Keratinocyte (primary cell): ENCODE data around the gene ATRNL1. TPM values are rescaled to one million over a fixed set of nuclear protein-coding genes. Genes with fewer than 3 reads are reported as not detected.

Experiments
- DNase-seq: peaks from one replicate; pipeline ENCODE4 v3.0.0-alpha.2; 2011; ENCODE audit warnings: low read depth, missing footprints, low spot score
- FAIRE-seq: peaks from 2 replicates; lab custom pipeline; 2011; peaks lifted over from hg19 to GRCh38; lab: Jason Lieb, UNC
- H2AFZ ChIP-seq: 2 replicates; pipeline ENCODE4 v1.6.0; 2012; ENCODE audit warnings: low read length, control low read depth, inconsistent platforms; ENCODE audit not compliant: control insufficient read depth
- H3K27ac ChIP-seq: 2 replicates; pipeline ENCODE4 v1.5.1; 2011; ENCODE audit warnings: low read length; ENCODE audit not compliant: control insufficient read depth, insufficient read depth
- H3K27me3 ChIP-seq: 3 replicates; pipeline ENCODE4 v1.6.0; 2011; ENCODE audit warnings: low read length; ENCODE audit not compliant: control insufficient read depth, insufficient read depth; ENCODE audit errors: extremely low read depth
- H3K36me3 ChIP-seq, 2 experiments: 2 replicates in 1 of 2; 3 replicates in 1 of 2; pipeline ENCODE4 v1.5.1; 2011; ENCODE audit warnings: low read length in 2 of 2, mild to moderate bottlenecking in 1 of 2; ENCODE audit not compliant: control insufficient read depth in 2 of 2, insufficient read depth in 2 of 2; ENCODE audit errors: extremely low read depth in 1 of 2
- H3K4me1 ChIP-seq: 3 replicates; pipeline ENCODE4 v1.5.1; 2011; ENCODE audit warnings: low read length; ENCODE audit not compliant: control insufficient read depth, insufficient read depth; ENCODE audit errors: extremely low read depth
- H3K4me2 ChIP-seq: 3 replicates; pipeline ENCODE4 v1.6.0; 2011; ENCODE audit warnings: low read depth, low read length; ENCODE audit not compliant: control insufficient read depth, insufficient read depth; ENCODE audit errors: extremely low read depth
- H3K4me3 ChIP-seq, 3 experiments: fragments of 200-600 bp in 1 of 3; sonication (generic) in 1 of 3; 2 replicates in 2 of 3; 3 replicates in 1 of 3; pipeline ENCODE4 v1.5.1; 2011 to 2016; ENCODE audit warnings: low read length in 3 of 3, mild to moderate bottlenecking in 3 of 3, control low read depth in 2 of 3, inconsistent platforms in 1 of 3, low read depth in 1 of 3, mixed read lengths in 1 of 3, mixed run types in 1 of 3, moderate library complexity in 1 of 3; ENCODE audit not compliant: control insufficient read depth in 2 of 3, insufficient read depth in 2 of 3; ENCODE audit errors: extremely low read depth in 1 of 3
- H3K79me2 ChIP-seq: 2 replicates; pipeline ENCODE4 v1.6.0; 2012; ENCODE audit warnings: low read length; ENCODE audit not compliant: control insufficient read depth, insufficient read depth
- H3K9ac ChIP-seq: 3 replicates; pipeline ENCODE4 v1.6.0; 2011; ENCODE audit warnings: low read length; ENCODE audit not compliant: control insufficient read depth, insufficient read depth; ENCODE audit errors: extremely low read depth
- H3K9me1 ChIP-seq: 3 replicates; pipeline ENCODE4 v1.6.0; 2011; ENCODE audit warnings: low read length; ENCODE audit not compliant: control insufficient read depth, insufficient read depth; ENCODE audit errors: extremely low read depth
- H3K9me3 ChIP-seq: 2 replicates; pipeline ENCODE4 v1.5.1; 2012; ENCODE audit warnings: low read depth, low read length; ENCODE audit not compliant: control insufficient read depth
- H4K20me1 ChIP-seq: 3 replicates; pipeline ENCODE4 v1.6.0; 2011; ENCODE audit warnings: low read length; ENCODE audit not compliant: control insufficient read depth, insufficient read depth; ENCODE audit errors: extremely low read depth
- EZH2 ChIP-seq: IDR thresholded peaks from one replicate; pipeline ENCODE4 v1.6.1; 2012; ENCODE audit warnings: inconsistent platforms, mild to moderate bottlenecking, low read length, moderate library complexity
- dilution Hi-C: fragments of 300-500 bp; cut with MboI; formaldehyde crosslinking; loops from one replicate; pipeline ENCODE4 v1.7.0; 2020; ENCODE audit warnings: low sequenced_read_pairs; ENCODE audit not compliant: extremely low pct_ligation_motif_present
- polyA plus RNA-seq, 5 experiments: library from polyadenylated mRNA; depleted of rRNA in 3 of 5; stranded (reverse) in 3 of 5; stranded (forward) in 1 of 5; unstranded in 1 of 5; fragments of >200 nt; gene quantifications; 1 replicate in 1 of 5; 2 replicates in 3 of 5; 3 replicates in 1 of 5; pipeline versions ENCODE4 v1.2.1 to v1.2.3, GENCODE V29; 2011 to 2012; ENCODE audit warnings: missing spikeins in 2 of 5, low read depth in 1 of 5, low replicate concordance in 1 of 5
- TF ChIP-seq, protein P1 (sequence below), 3 experiments: IDR thresholded peaks in 1 of 3; conservative IDR thresholded peaks in 1 of 3; optimal IDR thresholded peaks in 1 of 3; 2 replicates in 2 of 3; 3 replicates in 1 of 3; pipeline versions ENCODE3 to v1.5.1; 2011; ENCODE audit warnings: low read length in 3 of 3, mild to moderate bottlenecking in 3 of 3, moderate library complexity in 2 of 3, control low read depth in 1 of 3, inconsistent platforms in 1 of 3; ENCODE audit not compliant: insufficient read depth in 2 of 3; ENCODE audit errors: extremely low read depth in 1 of 3

The ATRNL1 gene
- polyA plus RNA-seq, 1 donor (not counting 4 experiments of a cell fraction or from before 2014, with no cell fraction given) = 0.07 TPM

DNA sequence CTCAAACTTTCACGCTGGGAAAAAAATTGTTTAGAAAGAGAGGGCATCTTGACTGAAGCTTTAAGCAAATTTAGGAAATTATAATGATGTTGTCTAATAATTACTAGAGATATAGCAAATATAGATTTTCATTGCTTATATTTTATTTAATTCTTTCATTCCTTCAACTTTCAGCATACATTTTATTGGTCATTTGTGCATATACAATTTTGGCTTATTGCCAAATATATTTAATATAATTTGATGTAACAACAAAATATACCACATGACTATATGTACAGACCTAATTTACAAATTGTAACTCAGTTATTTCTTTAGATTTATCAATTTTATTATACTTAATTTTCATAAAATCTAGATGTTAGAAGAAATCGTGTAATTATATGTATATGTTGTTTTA lies 390.1 kb downstream of the ATRNL1 start:
- Histone ChIP-seq H3K36me3 (no peaks in the 10 kb centered on the region), H4K20me1 (no peaks in the 10 kb centered on the region), H3K9ac (no peak overlapping the region), H3K4me2 (no peak overlapping the region), H3K9me1 (no peaks in the 10 kb centered on the region), H3K27ac (no peak overlapping the region), H3K9me3 (no peaks in the 10 kb centered on the region), H3K79me2 (no peaks in the 10 kb centered on the region), H3K4me1 (no peaks in the 10 kb centered on the region), H3K27me3 (no peaks in the 10 kb centered on the region), H3K4me3 (no peak overlapping the region), H2AFZ (no peak overlapping the region)
- dilution Hi-C loops = no loop called here
- DNase-seq (no peak), FAIRE-seq (no peak)
- TF ChIP-seq, protein P1, sequence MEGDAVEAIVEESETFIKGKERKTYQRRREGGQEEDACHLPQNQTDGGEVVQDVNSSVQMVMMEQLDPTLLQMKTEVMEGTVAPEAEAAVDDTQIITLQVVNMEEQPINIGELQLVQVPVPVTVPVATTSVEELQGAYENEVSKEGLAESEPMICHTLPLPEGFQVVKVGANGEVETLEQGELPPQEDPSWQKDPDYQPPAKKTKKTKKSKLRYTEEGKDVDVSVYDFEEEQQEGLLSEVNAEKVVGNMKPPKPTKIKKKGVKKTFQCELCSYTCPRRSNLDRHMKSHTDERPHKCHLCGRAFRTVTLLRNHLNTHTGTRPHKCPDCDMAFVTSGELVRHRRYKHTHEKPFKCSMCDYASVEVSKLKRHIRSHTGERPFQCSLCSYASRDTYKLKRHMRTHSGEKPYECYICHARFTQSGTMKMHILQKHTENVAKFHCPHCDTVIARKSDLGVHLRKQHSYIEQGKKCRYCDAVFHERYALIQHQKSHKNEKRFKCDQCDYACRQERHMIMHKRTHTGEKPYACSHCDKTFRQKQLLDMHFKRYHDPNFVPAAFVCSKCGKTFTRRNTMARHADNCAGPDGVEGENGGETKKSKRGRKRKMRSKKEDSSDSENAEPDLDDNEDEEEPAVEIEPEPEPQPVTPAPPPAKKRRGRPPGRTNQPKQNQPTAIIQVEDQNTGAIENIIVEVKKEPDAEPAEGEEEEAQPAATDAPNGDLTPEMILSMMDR (optimal IDR thresholded peaks at IDR 0.05 in 1 of 3, IDR thresholded peaks at IDR 0.05 in 1 of 3, conservative IDR thresholded peaks at IDR 0.05 in 1 of 3; ENCODE audit: extremely low read depth in 1 of 3, insufficient read depth in 2 of 3, low read length in 3 of 3) = no peak
- no peak for TF ChIP-seq EZH2

- no peaks in the 10 kb centered on the region for H4K20me1 ChIP-seq
- no peaks in the 10 kb centered on the region for H3K9me1 ChIP-seq
- no peak overlapping the region for H3K9ac ChIP-seq
- no peak overlapping the region for H2AFZ ChIP-seq
- dilution Hi-C loops = no loop called here
- H3K4me2 ChIP-seq = no peak overlapping the region
- H3K36me3 ChIP-seq = no peaks in the 10 kb centered on the region
- H3K9me3 ChIP-seq = peaks cover 3% of the 10 kb centered on the region
- no peak for TF ChIP-seq EZH2
- TF ChIP-seq, protein P1 (optimal IDR thresholded peaks at IDR 0.05 in 1 of 3, IDR thresholded peaks at IDR 0.05 in 1 of 3, conservative IDR thresholded peaks at IDR 0.05 in 1 of 3; ENCODE audit: extremely low read depth in 1 of 3, insufficient read depth in 2 of 3, low read length in 3 of 3) = no peak
- no peak for FAIRE-seq
- DNase-seq = no peak
- no peaks in the 10 kb centered on the region for H3K4me1 ChIP-seq
- H3K79me2 ChIP-seq = no peaks in the 10 kb centered on the region
- no peaks in the 10 kb centered on the region for H3K27me3 ChIP-seq
- H3K4me3 ChIP-seq = no peak overlapping the region
- H3K27ac ChIP-seq = no peak overlapping the region
These were observed 398.5 kb downstream of the ATRNL1 start for GRCh38 chr10:115491526-115492140.
